T-cell (primary cell): ENCODE results near the gene KCND2. TPM values are rescaled to one million over a fixed set of nuclear protein-coding genes. Genes with fewer than 3 reads are reported as not detected.

Experiments used
- ATAC-seq, 4 experiments: fragments of 200-7000 bp in 3 of 4; fragments of 150-1000 bp in 1 of 4; cut with Tn5 transposase; replicated peaks in 1 of 4; 1 replicate in 3 of 4; 2 replicates in 1 of 4; pipeline ENCODE4 v1.10.0; 2021; ENCODE audit warnings: moderate library complexity in 3 of 4, mild to moderate bottlenecking in 2 of 4, moderate number of reproducible peaks in 1 of 4
- CTCF ChIA-PET, 2 donors: fragments of 300-600 bp; sonication (Branson Sonifier 250); formaldehyde crosslinking; loops; one replicate each; lab custom pipeline; 2022; ENCODE audit warnings: antibody characterized with exemption in 2 of 2; lab: Charles Lee
- POLR2A ChIA-PET, 2 donors: fragments of 300-600 bp; sonication (Branson Sonifier 250); formaldehyde crosslinking; loops; one replicate each; lab custom pipeline; 2022; ENCODE audit warnings: antibody characterized with exemption in 2 of 2; lab: Charles Lee
- DNase-seq, 35 experiments: peaks; one replicate each; pipeline versions ENCODE4 v3.0.0 to v3.0.0-alpha.2; 2013 to 2023
- H3K27ac ChIP-seq: one replicate; pipeline ENCODE4 v1.5.1; 2013; ENCODE audit warnings: low read length
- H3K27me3 ChIP-seq, 2 experiments: replicated peaks in 1 of 2; 1 replicate in 1 of 2; 2 replicates in 1 of 2; pipeline versions ENCODE4 v1.6.1 to v1.7.0; 2013; ENCODE audit warnings: low read length in 1 of 2, mixed read lengths in 1 of 2; ENCODE audit not compliant: control insufficient read depth in 2 of 2, insufficient read depth in 2 of 2; ENCODE audit errors: extremely low read depth in 1 of 2
- H3K36me3 ChIP-seq, 2 donors: 1 replicate in 1 of 2; 2 replicates in 1 of 2; pipeline versions ENCODE4 v1.6.1 to v1.7.0; 2013; ENCODE audit warnings: low read length in 1 of 2; ENCODE audit not compliant: control insufficient read depth in 2 of 2, insufficient read depth in 1 of 2; ENCODE audit errors: extremely low read depth in 1 of 2
- H3K4me1 ChIP-seq, 2 experiments: 1 replicate in 1 of 2; 2 replicates in 1 of 2; pipeline versions ENCODE4 v1.6.1 to v1.7.0; 2013; ENCODE audit warnings: low read length in 2 of 2, mixed read lengths in 1 of 2; ENCODE audit not compliant: insufficient read depth in 2 of 2, control insufficient read depth in 1 of 2; ENCODE audit errors: extremely low read depth in 1 of 2
- H3K4me3 ChIP-seq, 2 donors: 1 replicate in 1 of 2; 2 replicates in 1 of 2; pipeline versions ENCODE4 v1.5.1 to v1.7.0; 2013; ENCODE audit warnings: mild to moderate bottlenecking in 2 of 2, low read length in 1 of 2, moderate library complexity in 1 of 2; ENCODE audit not compliant: control insufficient read depth in 1 of 2; ENCODE audit errors: extremely low read depth in 1 of 2
- H3K9me3 ChIP-seq: 2 replicates; pipeline ENCODE4 v1.7.0; 2013
- H3K27ac Mint-ChIP-seq, 2 donors: one replicate each; pipeline ENCODE4 v1.8.0; 2020 to 2021; ENCODE audit warnings: mild to moderate bottlenecking in 2 of 2, mixed read lengths in 2 of 2
- H3K27me3 Mint-ChIP-seq, 2 donors: one replicate each; pipeline ENCODE4 v1.8.0; 2021 to 2022; ENCODE audit warnings: mixed read lengths in 2 of 2
- H3K36me3 Mint-ChIP-seq: one replicate; pipeline ENCODE4 v1.8.0; 2021; ENCODE audit warnings: mixed read lengths
- H3K4me1 Mint-ChIP-seq, 3 donors: one replicate each; pipeline ENCODE4 v1.8.0; 2020 to 2022; ENCODE audit warnings: mixed read lengths in 3 of 3, mild to moderate bottlenecking in 1 of 3
- H3K4me3 Mint-ChIP-seq, 3 donors: one replicate each; pipeline ENCODE4 v1.8.0; 2020 to 2022; ENCODE audit warnings: mild to moderate bottlenecking in 3 of 3, mixed read lengths in 3 of 3, moderate library complexity in 3 of 3
- H3K9me3 Mint-ChIP-seq, 3 donors: one replicate each; pipeline ENCODE4 v1.8.0; 2020 to 2022; ENCODE audit warnings: mixed read lengths in 3 of 3
- WGBS: methylation state at CpG from one replicate; pipeline ENCODE4 v1.1.5; 2013; ENCODE audit warnings: missing lambda C conversion rate; ENCODE audit not compliant: insufficient coverage; 5-methylcytosine and 5-hydroxymethylcytosine counted together
- total RNA-seq, 35 experiments: library from RNA in 6 of 35; stranded (reverse) in 6 of 35; fragments of 120-200 nt in 1 of 35; gene quantifications; one replicate each; pipeline versions ENCODE4 v1.2.1 to v1.2.4 and lab custom pipeline; 2013 to 2026

Gene KCND2
- total RNA-seq, 5 donors from 2014 or later (not counting 1 experiment from before 2014, with no cell fraction given): not detected

- no peak for DNase-seq
- Mint-ChIP-seq H3K4me3 (no peak overlapping the region), H3K27me3 (no peaks in the 10 kb centered on the region), H3K9me3 (peaks cover 0 to 6% (median 0%) of the 10 kb centered on the region in 3 donors), H3K27ac (no peak overlapping the region), H3K36me3 (no peaks in the 10 kb centered on the region), H3K4me1 (no peaks in the 10 kb centered on the region)
- ChIA-PET POLR2A (no interaction called here), CTCF (no interaction called here)
- Histone ChIP-seq H3K4me1 (no peaks in the 10 kb centered on the region), H3K27ac (no peak overlapping the region), H3K9me3 (no peaks in the 10 kb centered on the region), H3K27me3 (no peaks in the 10 kb centered on the region), H3K36me3 (no peaks in the 10 kb centered on the region), H3K4me3 (no peak overlapping the region)
- no peak for ATAC-seq
- 80% methylated on average over 1 of the region's 3 CpGs for WGBS
These were observed 239.7 kb downstream of the KCND2 start for GRCh38 chr7:120512701-120513100.

- Mint-ChIP-seq H3K4me1 (no peaks in the 10 kb centered on the region), H3K36me3 (no peaks in the 10 kb centered on the region), H3K9me3 (peaks cover 0 to 5% (median 4%) of the 10 kb centered on the region in 3 donors), H3K27ac (no peak overlapping the region), H3K4me3 (no peak overlapping the region), H3K27me3 (no peaks in the 10 kb centered on the region)
- Histone ChIP-seq H3K9me3 (no peaks in the 10 kb centered on the region), H3K27ac (no peak overlapping the region), H3K36me3 (no peaks in the 10 kb centered on the region), H3K4me3 (no peak overlapping the region), H3K4me1 (no peaks in the 10 kb centered on the region), H3K27me3 (no peaks in the 10 kb centered on the region)
- POLR2A ChIA-PET: no interaction called here
- no peak for ATAC-seq
- DNase-seq: no peak
- WGBS: no CpG with 5 or more reads among the region's 3 CpGs
- CTCF ChIA-PET: no interaction called here
These were observed 246.2 kb downstream of the KCND2 start for GRCh38 chr7:120519224-120519623.

GRCh38 chr7:120521761-120522737, 249.1 kb downstream of the KCND2 start:
- Histone ChIP-seq H3K36me3 (no peaks in the 10 kb centered on the region), H3K27me3 (no peaks in the 10 kb centered on the region), H3K27ac (no peak overlapping the region), H3K4me1 (no peaks in the 10 kb centered on the region), H3K9me3 (no peaks in the 10 kb centered on the region), H3K4me3 (no peak overlapping the region)
- no peak for ATAC-seq
- WGBS: no CpG with 5 or more reads among the region's 4 CpGs
- ChIA-PET CTCF (no interaction called here), POLR2A (no interaction called here)
- no peaks in the 10 kb centered on the region for H3K36me3 Mint-ChIP-seq
- no peaks in the 10 kb centered on the region for H3K27me3 Mint-ChIP-seq
- H3K27ac Mint-ChIP-seq: no peak overlapping the region
- DNase-seq: no peak
- H3K9me3 Mint-ChIP-seq: peaks cover 0 to 5% (median 4%) of the 10 kb centered on the region in 3 donors
- H3K4me1 Mint-ChIP-seq: no peaks in the 10 kb centered on the region
- H3K4me3 Mint-ChIP-seq: no peak overlapping the region

- ATAC-seq (no peak), DNase-seq (no peak)
- H3K27ac Mint-ChIP-seq: no peak overlapping the region
- Histone ChIP-seq H3K4me1 (no peaks in the 10 kb centered on the region), H3K27ac (no peak overlapping the region), H3K4me3 (no peak overlapping the region), H3K9me3 (no peaks in the 10 kb centered on the region), H3K36me3 (no peaks in the 10 kb centered on the region), H3K27me3 (no peaks in the 10 kb centered on the region)
- no peak overlapping the region for H3K4me3 Mint-ChIP-seq
- H3K36me3 Mint-ChIP-seq: no peaks in the 10 kb centered on the region
- POLR2A ChIA-PET: no interaction called here
- no peaks in the 10 kb centered on the region for H3K27me3 Mint-ChIP-seq
- CTCF ChIA-PET: no interaction called here
- no CpG with 5 or more reads among the region's 7 CpGs for WGBS
- H3K9me3 Mint-ChIP-seq: peaks cover 0 to 4% (median under 1%) of the 10 kb centered on the region in 3 donors
- H3K4me1 Mint-ChIP-seq: no peaks in the 10 kb centered on the region
These were observed 251.0 kb downstream of the KCND2 start for GRCh38 chr7:120523985-120524384.

GRCh38 chr7:120526902-120527509, 254.0 kb downstream of the KCND2 start:
- CTCF ChIA-PET: no interaction called here
- Histone ChIP-seq H3K4me3 (no peak overlapping the region), H3K27me3 (no peaks in the 10 kb centered on the region), H3K27ac (no peak overlapping the region), H3K4me1 (no peaks in the 10 kb centered on the region), H3K36me3 (no peaks in the 10 kb centered on the region), H3K9me3 (no peaks in the 10 kb centered on the region)
- no peak for DNase-seq
- Mint-ChIP-seq H3K4me1 (no peaks in the 10 kb centered on the region), H3K4me3 (no peak overlapping the region), H3K27ac (no peak overlapping the region), H3K9me3 (peaks cover 0 to 11% (median 10%) of the 10 kb centered on the region in 3 donors), H3K27me3 (no peaks in the 10 kb centered on the region), H3K36me3 (no peaks in the 10 kb centered on the region)
- ATAC-seq: no peak
- POLR2A ChIA-PET: no interaction called here
- WGBS: no CpG with 5 or more reads among the region's 5 CpGs

GRCh38 chr7:120529736-120530135, 256.8 kb downstream of the KCND2 start:
- H3K27ac ChIP-seq: no peak overlapping the region
- no peaks in the 10 kb centered on the region for H3K9me3 ChIP-seq
- 100% methylated on average over 3 of the region's 5 CpGs for WGBS
- ATAC-seq (no peak), DNase-seq (no peak)
- no peak overlapping the region for H3K27ac Mint-ChIP-seq
- no peaks in the 10 kb centered on the region for H3K27me3 Mint-ChIP-seq
- no peak overlapping the region for H3K4me3 ChIP-seq
- H3K4me1 Mint-ChIP-seq: no peaks in the 10 kb centered on the region
- no peaks in the 10 kb centered on the region for H3K36me3 ChIP-seq
- CTCF ChIA-PET: no interaction called here
- H3K4me1 ChIP-seq: no peaks in the 10 kb centered on the region
- no peaks in the 10 kb centered on the region for H3K27me3 ChIP-seq
- H3K9me3 Mint-ChIP-seq: peaks cover 0 to 10% (median 9%) of the 10 kb centered on the region in 3 donors
- POLR2A ChIA-PET: no interaction called here
- H3K36me3 Mint-ChIP-seq: no peaks in the 10 kb centered on the region
- no peak overlapping the region for H3K4me3 Mint-ChIP-seq
